Ectodermal cell (in vitro differentiated cells): ENCODE results near the gene PODXL.

Experiments
- H3K27ac ChIP-seq: 2 replicates; pipeline ENCODE4 v1.7.0; 2013; ENCODE audit warnings: mild to moderate bottlenecking, low read depth, low read length; ENCODE audit not compliant: insufficient read depth, poor library complexity, severe bottlenecking
- H3K27me3 ChIP-seq: 2 replicates; pipeline ENCODE4 v1.7.0; 2013; ENCODE audit warnings: mild to moderate bottlenecking, low read length; ENCODE audit not compliant: insufficient read depth, control insufficient read depth, poor library complexity, severe bottlenecking
- H3K36me3 ChIP-seq: one replicate; pipeline ENCODE4 v1.7.0; 2013; ENCODE audit warnings: low read length; ENCODE audit not compliant: control insufficient read depth, insufficient read depth
- H3K4me1 ChIP-seq: one replicate; pipeline ENCODE4 v1.7.0; 2013; ENCODE audit warnings: low read length; ENCODE audit not compliant: control insufficient read depth, insufficient read depth
- H3K4me3 ChIP-seq: 2 replicates; pipeline ENCODE4 v1.7.0; 2013; ENCODE audit warnings: low read depth, low read length, control low read depth; ENCODE audit not compliant: insufficient read depth
- H3K9me3 ChIP-seq: 2 replicates; pipeline ENCODE4 v1.7.0; 2013; ENCODE audit warnings: mild to moderate bottlenecking, low read length, moderate library complexity; ENCODE audit not compliant: control insufficient read depth
- WGBS, 2 experiments: methylation state at CpG; one replicate each; pipeline ENCODE4 v1.1.7; 2013; ENCODE audit warnings: missing lambda C conversion rate in 2 of 2; 5-methylcytosine and 5-hydroxymethylcytosine counted together

The PODXL gene

DNA sequence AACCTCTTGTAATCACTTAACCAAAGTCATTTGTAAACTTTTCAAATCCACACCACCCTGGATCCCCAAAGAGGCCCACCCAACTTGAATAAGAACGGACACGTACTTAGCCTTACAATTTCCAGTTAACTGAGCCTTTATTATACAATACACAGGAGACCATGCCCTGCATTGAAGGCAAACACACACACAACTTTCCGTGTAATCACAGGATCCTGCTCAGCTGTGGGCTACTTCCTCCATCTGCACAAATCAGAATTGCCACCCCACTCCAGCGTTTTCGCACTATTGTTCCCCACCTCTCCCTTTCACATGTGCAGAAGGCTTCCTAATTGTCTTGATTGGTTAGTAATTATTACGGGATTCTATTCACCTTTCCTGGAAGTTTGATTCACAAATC lies 12.1 kb upstream of the PODXL start:
- no peak overlapping the region for H3K27ac ChIP-seq
- H3K4me1 ChIP-seq = peaks cover 16% of the 10 kb centered on the region
- WGBS, 2 experiments = 93 to 94% methylated on average over 4 to 5 of the region's 6 CpGs
- no peaks in the 10 kb centered on the region for H3K9me3 ChIP-seq
- H3K4me3 ChIP-seq = no peak overlapping the region
- no peaks in the 10 kb centered on the region for H3K27me3 ChIP-seq
- no peaks in the 10 kb centered on the region for H3K36me3 ChIP-seq

- no peaks in the 10 kb centered on the region for H3K9me3 ChIP-seq
- H3K27me3 ChIP-seq = no peaks in the 10 kb centered on the region
- no peaks in the 10 kb centered on the region for H3K36me3 ChIP-seq
- WGBS, 2 experiments = 95% methylated on average over 5 of the region's 5 CpGs
- no peak overlapping the region for H3K27ac ChIP-seq
- H3K4me3 ChIP-seq = no peak overlapping the region
- peaks cover 10% of the 10 kb centered on the region for H3K4me1 ChIP-seq
Measured at GRCh38 chr7:131564640-131565039, 8.2 kb upstream of the PODXL start.

GRCh38 chr7:131563918-131564317 lies 7.5 kb upstream of the PODXL start:
- Histone ChIP-seq H3K27ac (no peak overlapping the region), H3K27me3 (no peaks in the 10 kb centered on the region), H3K9me3 (no peaks in the 10 kb centered on the region), H3K4me1 (peaks cover 3% of the 10 kb centered on the region), H3K4me3 (no peak overlapping the region), H3K36me3 (no peaks in the 10 kb centered on the region)
- 76 to 85% methylated on average over 5 of the region's 5 CpGs for WGBS, 2 experiments

DNA sequence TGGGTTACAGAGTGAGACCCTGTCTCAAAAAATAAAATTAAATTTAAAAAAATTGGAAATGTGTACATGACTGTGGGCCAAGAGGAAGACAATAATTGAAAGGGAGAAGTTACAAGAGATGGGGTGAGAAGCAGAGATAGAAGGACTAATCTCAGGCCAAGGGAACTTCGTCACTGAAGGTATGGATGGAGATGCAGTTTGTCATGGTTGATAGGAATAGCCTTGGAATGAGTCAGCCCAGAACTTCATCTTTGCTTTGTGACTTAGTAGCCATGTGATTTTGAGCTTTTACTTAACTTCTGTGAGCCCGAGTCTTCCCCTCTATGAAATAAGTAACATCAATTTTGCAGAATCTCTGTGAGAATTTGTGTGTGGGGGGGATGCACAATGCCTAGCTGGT lies 6.5 kb upstream of the PODXL start:
- Histone ChIP-seq H3K4me3 (no peak overlapping the region), H3K27ac (no peak overlapping the region), H3K27me3 (no peaks in the 10 kb centered on the region), H3K9me3 (no peaks in the 10 kb centered on the region), H3K4me1 (peaks cover 4% of the 10 kb centered on the region), H3K36me3 (no peaks in the 10 kb centered on the region)
- WGBS, 2 experiments = 97 to 99% methylated on average over 2 of the region's 2 CpGs

DNA sequence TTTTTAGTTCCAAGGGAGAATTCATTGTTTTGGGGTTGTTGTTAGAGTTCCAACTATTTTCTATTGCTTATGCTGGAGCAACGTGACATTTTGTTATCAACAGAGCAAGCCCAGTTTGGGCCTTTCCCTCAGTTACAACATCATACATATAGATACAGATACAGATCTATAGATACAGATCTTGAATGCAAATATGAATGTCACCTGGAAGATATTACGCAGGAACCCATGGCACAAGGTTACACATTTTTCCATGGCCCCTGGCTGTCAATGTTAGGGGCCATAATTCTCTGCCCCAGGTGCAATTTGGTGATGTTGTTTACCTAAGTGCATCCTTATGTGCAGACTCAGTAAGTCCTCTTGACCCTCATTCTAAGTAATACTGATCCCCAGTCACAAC lies 3.6 kb upstream of the PODXL start:
- Histone ChIP-seq H3K27me3 (peaks cover 10% of the 10 kb centered on the region), H3K36me3 (no peaks in the 10 kb centered on the region), H3K27ac (no peak overlapping the region), H3K9me3 (no peaks in the 10 kb centered on the region), H3K4me3 (no peak overlapping the region), H3K4me1 (peaks cover 4% of the 10 kb centered on the region)
- 89 to 98% methylated on average over 2 of the region's 2 CpGs for WGBS, 2 experiments

- Histone ChIP-seq H3K9me3 (no peaks in the 10 kb centered on the region), H3K27ac (no peak overlapping the region), H3K4me1 (peaks cover 13% of the 10 kb centered on the region), H3K27me3 (peaks cover 15% of the 10 kb centered on the region), H3K36me3 (no peaks in the 10 kb centered on the region), H3K4me3 (peak overlapping the region; percentile 47)
- WGBS, 2 experiments = 1% methylated on average over 29 to 31 of the region's 32 CpGs
Measured at GRCh38 chr7:131557652-131558385, 1.4 kb upstream of the PODXL start.

GRCh38 chr7:131556909-131557651 lies 652 bp upstream of the PODXL start:
- Histone ChIP-seq H3K9me3 (no peaks in the 10 kb centered on the region), H3K27me3 (peaks cover 15% of the 10 kb centered on the region), H3K27ac (peak overlapping the region; percentile 70), H3K4me1 (peaks cover 13% of the 10 kb centered on the region), H3K36me3 (no peaks in the 10 kb centered on the region), H3K4me3 (peak overlapping the region; percentile 47)
- 0 to 1% methylated on average over 25 of the region's 25 CpGs for WGBS, 2 experiments

GRCh38 chr7:131555552-131556052 lies 826 bp downstream of the PODXL start:
- WGBS, 2 experiments = 0 to 1% methylated on average over 30 of the region's 30 CpGs
- Histone ChIP-seq H3K4me1 (peaks cover 18% of the 10 kb centered on the region), H3K36me3 (no peaks in the 10 kb centered on the region), H3K27me3 (peaks cover 15% of the 10 kb centered on the region), H3K27ac (no peak overlapping the region), H3K9me3 (no peaks in the 10 kb centered on the region), H3K4me3 (peak overlapping the region; percentile 74)

DNA sequence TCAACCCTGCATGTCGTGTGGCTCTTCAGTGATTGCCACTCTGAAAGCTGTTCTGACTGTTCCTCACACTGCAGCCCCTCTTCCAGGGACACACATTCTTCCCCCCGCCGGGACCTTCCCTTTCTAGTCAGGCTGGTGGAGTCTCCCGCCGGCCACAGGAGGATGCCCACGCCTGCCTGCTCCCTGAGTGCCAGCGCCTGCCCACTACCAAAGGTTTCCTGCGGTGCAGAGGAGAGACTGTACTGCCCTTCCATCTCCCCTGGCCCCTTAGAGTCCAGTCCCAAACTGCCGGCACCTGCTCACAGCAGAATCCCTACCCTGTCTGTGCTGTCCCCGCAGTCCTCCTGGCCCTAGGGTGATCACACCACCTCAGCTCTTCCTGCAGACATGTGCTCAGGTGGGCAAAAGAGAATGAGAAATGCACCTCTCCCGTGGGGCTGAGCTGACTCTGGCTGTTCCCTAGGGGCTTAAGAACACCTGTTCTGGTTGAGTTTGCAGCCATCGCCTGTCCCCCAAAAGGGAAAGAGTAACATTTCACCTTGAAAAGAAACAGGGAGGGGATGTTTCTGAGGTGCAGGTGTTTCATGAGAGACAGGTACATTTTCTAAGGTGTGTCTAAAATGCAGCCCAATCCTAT lies 1.4 kb downstream of the PODXL start:
- peak overlapping the region; percentile 74 for H3K4me3 ChIP-seq
- H3K36me3 ChIP-seq = no peaks in the 10 kb centered on the region
- no peaks in the 10 kb centered on the region for H3K9me3 ChIP-seq
- H3K27me3 ChIP-seq = peaks cover 15% of the 10 kb centered on the region
- no peak overlapping the region for H3K27ac ChIP-seq
- 2 to 3% methylated on average over 12 of the region's 12 CpGs for WGBS, 2 experiments
- peaks cover 18% of the 10 kb centered on the region for H3K4me1 ChIP-seq

- Histone ChIP-seq H3K27ac (no peak overlapping the region), H3K4me3 (peak overlapping the region; percentile 74), H3K9me3 (no peaks in the 10 kb centered on the region), H3K4me1 (peaks cover 18% of the 10 kb centered on the region), H3K27me3 (peaks cover 15% of the 10 kb centered on the region), H3K36me3 (peaks cover 4% of the 10 kb centered on the region)
- 12 to 30% methylated on average over 4 of the region's 4 CpGs for WGBS, 2 experiments
Measured at GRCh38 chr7:131553931-131554330, 2.5 kb downstream of the PODXL start.
